ENCODE results near the gene GNAI3. TPM values are rescaled to one million over a fixed set of nuclear protein-coding genes. Genes with fewer than 3 reads are reported as not detected.

GNAI3 gene
- polyA plus RNA-seq, 1 donor (not counting 4 experiments of a cell fraction or from before 2014, with no cell fraction given), result 14.1 TPM

DNA sequence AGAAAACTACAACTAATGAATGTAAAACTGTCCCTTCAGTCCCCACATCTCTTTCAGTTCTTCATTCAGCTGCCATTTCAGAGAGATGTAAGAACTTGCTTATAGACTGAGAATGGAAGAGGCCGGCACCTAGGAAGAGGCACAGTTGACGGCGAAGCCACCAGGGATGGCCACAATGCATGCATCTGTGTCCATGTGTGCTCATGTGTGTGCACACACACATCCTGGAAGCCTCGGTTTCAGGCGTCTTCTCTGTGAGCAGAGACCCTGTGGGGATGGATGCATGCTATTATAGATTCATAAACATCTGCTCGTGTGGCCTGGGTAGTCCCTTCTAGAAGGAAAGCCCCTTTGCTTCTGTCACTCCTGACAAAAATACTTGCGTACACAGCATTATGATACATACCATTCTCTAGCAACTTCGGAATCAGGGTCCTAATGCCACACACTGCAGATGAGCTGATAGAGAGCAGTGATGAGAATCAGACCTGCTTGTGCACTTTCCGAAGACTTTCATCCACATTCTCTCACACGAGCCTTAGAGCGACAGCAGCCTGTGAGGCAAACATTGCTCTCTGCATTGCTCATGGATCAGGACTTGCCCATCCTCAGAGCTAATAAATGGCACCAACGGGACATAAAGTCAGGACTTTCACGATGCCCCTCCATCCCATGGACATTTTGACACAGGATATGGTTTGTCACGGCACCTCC lies 21.2 kb upstream of the GNAI3 start:
- H3K4me2 ChIP-seq (ENCODE audit: control insufficient read depth, extremely low read depth, insufficient read depth, low read depth, low read length), result no peak overlapping the region
- no peak overlapping the region for H3K4me3 ChIP-seq (ENCODE audit: control insufficient read depth in 2 of 3, extremely low read depth in 1 of 3, insufficient read depth in 2 of 3, low read depth in 1 of 3, low read length in 3 of 3)
- H3K9me3 ChIP-seq (ENCODE audit: control insufficient read depth, low read depth, low read length), result no peaks in the 10 kb centered on the region
- no peaks in the 10 kb centered on the region for H3K9me1 ChIP-seq (ENCODE audit: control insufficient read depth, extremely low read depth, insufficient read depth, low read length)
- H3K27ac ChIP-seq (ENCODE audit: control insufficient read depth, insufficient read depth, low read length), result no peak overlapping the region
- H4K20me1 ChIP-seq (ENCODE audit: control insufficient read depth, extremely low read depth, insufficient read depth, low read length), result no peaks in the 10 kb centered on the region
- H3K36me3 ChIP-seq (ENCODE audit: control insufficient read depth in 2 of 2, extremely low read depth in 1 of 2, insufficient read depth in 2 of 2, low read length in 2 of 2), result no peaks in the 10 kb centered on the region
- no peaks in the 10 kb centered on the region for H3K79me2 ChIP-seq (ENCODE audit: control insufficient read depth, insufficient read depth, low read length)
- dilution Hi-C loops (cut with MboI; ENCODE audit: extremely low pct_ligation_motif_present, low sequenced_read_pairs), result no loop called here
- DNase-seq (ENCODE audit: low read depth, low spot score), result no peak
- H3K4me1 ChIP-seq (ENCODE audit: control insufficient read depth, extremely low read depth, insufficient read depth, low read length), result peaks cover 2% of the 10 kb centered on the region
- TF ChIP-seq, protein P1, sequence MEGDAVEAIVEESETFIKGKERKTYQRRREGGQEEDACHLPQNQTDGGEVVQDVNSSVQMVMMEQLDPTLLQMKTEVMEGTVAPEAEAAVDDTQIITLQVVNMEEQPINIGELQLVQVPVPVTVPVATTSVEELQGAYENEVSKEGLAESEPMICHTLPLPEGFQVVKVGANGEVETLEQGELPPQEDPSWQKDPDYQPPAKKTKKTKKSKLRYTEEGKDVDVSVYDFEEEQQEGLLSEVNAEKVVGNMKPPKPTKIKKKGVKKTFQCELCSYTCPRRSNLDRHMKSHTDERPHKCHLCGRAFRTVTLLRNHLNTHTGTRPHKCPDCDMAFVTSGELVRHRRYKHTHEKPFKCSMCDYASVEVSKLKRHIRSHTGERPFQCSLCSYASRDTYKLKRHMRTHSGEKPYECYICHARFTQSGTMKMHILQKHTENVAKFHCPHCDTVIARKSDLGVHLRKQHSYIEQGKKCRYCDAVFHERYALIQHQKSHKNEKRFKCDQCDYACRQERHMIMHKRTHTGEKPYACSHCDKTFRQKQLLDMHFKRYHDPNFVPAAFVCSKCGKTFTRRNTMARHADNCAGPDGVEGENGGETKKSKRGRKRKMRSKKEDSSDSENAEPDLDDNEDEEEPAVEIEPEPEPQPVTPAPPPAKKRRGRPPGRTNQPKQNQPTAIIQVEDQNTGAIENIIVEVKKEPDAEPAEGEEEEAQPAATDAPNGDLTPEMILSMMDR (optimal IDR thresholded peaks at IDR 0.05 in 1 of 3, IDR thresholded peaks at IDR 0.05 in 1 of 3, conservative IDR thresholded peaks at IDR 0.05 in 1 of 3; ENCODE audit: extremely low read depth in 1 of 3, insufficient read depth in 2 of 3, low read length in 3 of 3), result no peak
- TF ChIP-seq EZH2 (IDR thresholded peaks at IDR 0.05; ENCODE audit: low read length), result no peak
- FAIRE-seq, result no peak
- H3K9ac ChIP-seq (ENCODE audit: control insufficient read depth, extremely low read depth, insufficient read depth, low read length), result no peak overlapping the region
- H2AFZ ChIP-seq (ENCODE audit: control insufficient read depth, low read length), result no peak overlapping the region
- H3K27me3 ChIP-seq (ENCODE audit: control insufficient read depth, extremely low read depth, insufficient read depth, low read length), result no peaks in the 10 kb centered on the region

DNA sequence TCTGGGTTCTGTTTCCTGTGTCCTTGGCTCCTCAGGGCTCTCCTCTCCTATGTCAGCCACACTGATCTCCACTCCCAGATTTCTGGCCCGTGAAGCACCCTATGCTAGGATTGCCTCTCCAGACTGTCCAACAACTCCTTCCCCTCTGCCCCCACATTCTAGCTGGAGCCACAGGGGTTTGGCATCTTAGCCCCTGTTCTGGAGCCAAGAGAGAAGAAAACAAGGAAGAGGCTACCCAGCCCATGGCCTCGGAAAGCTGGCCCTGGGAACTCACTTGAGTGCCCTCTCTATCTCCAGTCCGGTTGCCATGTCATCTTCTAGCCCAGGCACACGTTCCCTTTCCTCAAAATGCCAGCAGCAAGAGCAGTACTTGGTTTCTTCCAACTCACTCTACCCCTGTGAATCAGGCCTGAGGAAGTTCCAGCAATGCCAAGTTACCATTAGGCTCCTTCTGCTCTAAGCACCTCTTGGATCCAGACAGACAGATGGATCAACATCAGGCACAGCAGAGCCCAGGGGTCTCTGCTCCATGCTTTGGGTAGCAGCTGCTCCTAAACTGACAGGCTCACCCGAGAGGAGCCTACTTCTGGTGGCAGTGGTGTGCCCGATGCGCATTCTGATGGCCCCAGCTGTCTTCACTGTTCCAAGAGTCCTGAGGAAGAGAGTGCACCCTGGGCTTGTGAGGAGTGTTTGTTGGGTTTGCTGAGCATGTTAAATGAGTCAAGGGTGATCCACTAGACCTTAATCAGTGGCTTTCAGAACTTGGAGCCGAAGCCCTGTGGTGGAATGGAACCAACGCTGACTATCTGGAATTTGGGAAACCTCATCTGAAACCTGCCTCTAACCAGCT lies 20.3 kb upstream of the GNAI3 start:
- no peak overlapping the region for H2AFZ ChIP-seq (ENCODE audit: control insufficient read depth, low read length)
- H3K27ac ChIP-seq (ENCODE audit: control insufficient read depth, insufficient read depth, low read length), result no peak overlapping the region
- TF ChIP-seq EZH2 (IDR thresholded peaks at IDR 0.05; ENCODE audit: low read length), result no peak
- TF ChIP-seq, protein P1 (optimal IDR thresholded peaks at IDR 0.05 in 1 of 3, IDR thresholded peaks at IDR 0.05 in 1 of 3, conservative IDR thresholded peaks at IDR 0.05 in 1 of 3; ENCODE audit: extremely low read depth in 1 of 3, insufficient read depth in 2 of 3, low read length in 3 of 3), result no peak
- no peak overlapping the region for H3K4me2 ChIP-seq (ENCODE audit: control insufficient read depth, extremely low read depth, insufficient read depth, low read depth, low read length)
- dilution Hi-C loops (cut with MboI; ENCODE audit: extremely low pct_ligation_motif_present, low sequenced_read_pairs), result no loop called here
- H3K4me3 ChIP-seq (ENCODE audit: control insufficient read depth in 2 of 3, extremely low read depth in 1 of 3, insufficient read depth in 2 of 3, low read depth in 1 of 3, low read length in 3 of 3), result no peak overlapping the region
- DNase-seq (ENCODE audit: low read depth, low spot score) (no peak), FAIRE-seq (no peak)
- no peaks in the 10 kb centered on the region for H3K27me3 ChIP-seq (ENCODE audit: control insufficient read depth, extremely low read depth, insufficient read depth, low read length)
- no peak overlapping the region for H3K9ac ChIP-seq (ENCODE audit: control insufficient read depth, extremely low read depth, insufficient read depth, low read length)
- H3K9me3 ChIP-seq (ENCODE audit: control insufficient read depth, low read depth, low read length), result no peaks in the 10 kb centered on the region
- no peaks in the 10 kb centered on the region for H3K36me3 ChIP-seq (ENCODE audit: control insufficient read depth in 2 of 2, extremely low read depth in 1 of 2, insufficient read depth in 2 of 2, low read length in 2 of 2)
- peaks cover 6% of the 10 kb centered on the region for H3K4me1 ChIP-seq (ENCODE audit: control insufficient read depth, extremely low read depth, insufficient read depth, low read length)
- H4K20me1 ChIP-seq (ENCODE audit: control insufficient read depth, extremely low read depth, insufficient read depth, low read length), result no peaks in the 10 kb centered on the region
- no peaks in the 10 kb centered on the region for H3K9me1 ChIP-seq (ENCODE audit: control insufficient read depth, extremely low read depth, insufficient read depth, low read length)
- H3K79me2 ChIP-seq (ENCODE audit: control insufficient read depth, insufficient read depth, low read length), result no peaks in the 10 kb centered on the region
